ENCODE measurements around the gene UPK3BL2.
"Not testable (repeated sequence)": the region's sequence is repeated elsewhere in the genome, so short reads cannot be mapped to it uniquely, and the experiment has no call there.

UPK3BL2 gene

GRCh38 chr7:102507410-102508088 lies 35.9 kb downstream of the UPK3BL2 start:
- H3K4me3 ChIP-seq (replicated peaks in 1 of 2; ENCODE audit: low read depth in 2 of 2, low read length in 2 of 2); DNase-seq (ENCODE audit: low read depth in 2 of 2): not testable (repeated sequence)

- DNase-seq (ENCODE audit: low read depth in 2 of 2); H3K4me3 ChIP-seq (replicated peaks in 1 of 2; ENCODE audit: low read depth in 2 of 2, low read length in 2 of 2): not testable (repeated sequence)
These were observed 38.0 kb downstream of the UPK3BL2 start for GRCh38 chr7:102505298-102506185.

- DNase-seq (ENCODE audit: low read depth in 2 of 2): not testable (repeated sequence)
These were observed 40.4 kb downstream of the UPK3BL2 start for GRCh38 chr7:102503141-102503540.

GRCh38 chr7:102498321-102498720 lies 45.2 kb downstream of the UPK3BL2 start:
- DNase-seq (ENCODE audit: low read depth in 2 of 2): not testable (repeated sequence)

More at GRCh38 chr7:102503141-102503540, 40.4 kb downstream of the UPK3BL2 start:
- not testable (repeated sequence) for H3K4me3 ChIP-seq (replicated peaks in 1 of 2; ENCODE audit: low read depth in 2 of 2, low read length in 2 of 2)

GRCh38 chr7:102497308-102497707 lies 46.2 kb downstream of the UPK3BL2 start:
- DNase-seq (ENCODE audit: low read depth in 2 of 2); H3K4me3 ChIP-seq (replicated peaks in 1 of 2; ENCODE audit: low read depth in 2 of 2, low read length in 2 of 2): not testable (repeated sequence)

More at GRCh38 chr7:102498321-102498720, 45.2 kb downstream of the UPK3BL2 start:
- not testable (repeated sequence) for H3K4me3 ChIP-seq (replicated peaks in 1 of 2; ENCODE audit: low read depth in 2 of 2, low read length in 2 of 2)

GRCh38 chr7:102496861-102497260 lies 46.6 kb downstream of the UPK3BL2 start:
- not testable (repeated sequence) for DNase-seq (ENCODE audit: low read depth in 2 of 2); H3K4me3 ChIP-seq (replicated peaks in 1 of 2; ENCODE audit: low read depth in 2 of 2, low read length in 2 of 2)

- not testable (repeated sequence) for H3K4me3 ChIP-seq (replicated peaks in 1 of 2; ENCODE audit: low read depth in 2 of 2, low read length in 2 of 2); DNase-seq (ENCODE audit: low read depth in 2 of 2)
These were observed 48.9 kb downstream of the UPK3BL2 start for GRCh38 chr7:102494473-102495149.

- H3K4me3 ChIP-seq (replicated peaks in 1 of 2; ENCODE audit: low read depth in 2 of 2, low read length in 2 of 2); DNase-seq (ENCODE audit: low read depth in 2 of 2): not testable (repeated sequence)
These were observed 49.5 kb downstream of the UPK3BL2 start for GRCh38 chr7:102494026-102494425.

GRCh38 chr7:102493220-102493935 lies 50.1 kb downstream of the UPK3BL2 start:
- H3K4me3 ChIP-seq (replicated peaks in 1 of 2; ENCODE audit: low read depth in 2 of 2, low read length in 2 of 2); DNase-seq (ENCODE audit: low read depth in 2 of 2): not testable (repeated sequence)

- not testable (repeated sequence) for H3K4me3 ChIP-seq (replicated peaks in 1 of 2; ENCODE audit: low read depth in 2 of 2, low read length in 2 of 2); DNase-seq (ENCODE audit: low read depth in 2 of 2)
These were observed 52.9 kb downstream of the UPK3BL2 start for GRCh38 chr7:102490529-102491075.
